SW480 (cell line): ENCODE results near the gene UCK2.

ENCODE experiments used
- DNase-seq: peaks from one replicate; pipeline ENCODE4 v3.0.0-alpha.2; 2016; ENCODE audit warnings: low spot score

The UCK2 gene

GRCh38 chr1:165834229-165834628 lies 6.8 kb downstream of the UCK2 start:
- DNase-seq = no peak

GRCh38 chr1:165834881-165835280 lies 7.5 kb downstream of the UCK2 start:
- no peak for DNase-seq

DNA sequence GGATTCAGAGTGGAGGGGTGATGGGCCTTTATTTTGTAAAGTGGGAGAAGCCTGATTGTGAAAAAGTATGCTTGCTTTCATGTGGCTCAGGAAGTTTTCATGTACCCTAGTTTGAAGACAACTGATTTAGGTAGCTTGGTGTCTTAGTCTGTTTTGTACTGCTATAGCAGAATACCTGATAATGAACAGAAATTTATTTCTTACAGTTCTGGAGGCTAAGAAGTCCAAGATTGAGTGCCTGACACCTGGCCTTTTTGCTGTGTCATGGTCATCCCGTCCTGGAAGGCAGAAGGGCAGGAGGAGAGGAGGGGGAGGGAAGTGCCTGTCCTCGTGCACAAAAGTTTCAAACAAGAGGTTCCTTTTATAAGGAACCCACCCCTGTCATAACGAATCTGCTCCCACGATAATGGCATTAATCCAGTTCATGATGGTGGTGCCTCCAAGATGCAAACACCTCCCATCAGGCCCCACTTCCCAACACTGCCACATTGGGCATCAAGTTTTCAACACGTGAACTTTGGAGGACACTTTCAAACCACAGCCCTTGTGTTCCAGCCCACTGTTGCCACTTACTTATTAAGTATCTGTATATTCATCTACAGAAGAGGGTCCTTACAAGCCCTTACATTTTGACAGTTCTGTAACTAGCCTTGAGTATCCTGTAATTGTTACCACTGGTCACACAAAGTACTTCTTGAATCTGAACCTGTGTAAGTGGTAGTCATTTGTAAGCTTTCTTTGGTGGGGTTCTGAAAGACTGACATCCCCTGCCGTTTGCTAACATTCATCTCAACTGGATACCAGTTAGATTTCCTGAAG lies 9.5 kb downstream of the UCK2 start:
- DNase-seq = no peak

- no peak for DNase-seq
These were observed 10.5 kb downstream of the UCK2 start for GRCh38 chr1:165837838-165838364.

GRCh38 chr1:165840423-165840822 lies 13.0 kb downstream of the UCK2 start:
- DNase-seq = no peak

DNA sequence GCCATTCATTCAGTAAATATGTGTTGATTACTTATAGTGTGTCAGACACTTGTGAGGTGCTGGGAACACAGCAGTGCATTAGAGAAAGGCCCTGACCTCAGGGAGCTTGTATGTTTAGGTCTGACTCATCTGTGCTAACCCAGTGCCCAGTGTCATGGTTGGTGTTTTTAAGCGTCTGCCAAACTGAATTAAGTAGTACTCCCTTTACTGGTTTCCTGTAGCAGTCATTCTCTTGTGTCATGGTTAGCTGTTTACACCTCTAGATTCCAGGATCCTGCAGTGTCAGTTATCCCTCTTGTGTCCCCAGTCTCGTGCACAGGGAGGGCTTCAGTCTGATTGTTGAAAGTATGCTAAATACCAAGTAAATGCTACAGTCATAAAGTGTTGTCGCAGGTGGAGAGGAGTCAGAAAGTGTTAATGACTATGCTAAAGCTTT lies 14.2 kb downstream of the UCK2 start:
- DNase-seq = no peak

GRCh38 chr1:165842023-165842670 lies 14.7 kb downstream of the UCK2 start:
- DNase-seq = no peak

GRCh38 chr1:165842671-165843129 lies 15.3 kb downstream of the UCK2 start:
- peak; percentile 44 for DNase-seq

GRCh38 chr1:165843304-165843703 lies 15.9 kb downstream of the UCK2 start:
- DNase-seq = no peak

- DNase-seq = no peak
These were observed 16.8 kb downstream of the UCK2 start for GRCh38 chr1:165844114-165844798.

DNA sequence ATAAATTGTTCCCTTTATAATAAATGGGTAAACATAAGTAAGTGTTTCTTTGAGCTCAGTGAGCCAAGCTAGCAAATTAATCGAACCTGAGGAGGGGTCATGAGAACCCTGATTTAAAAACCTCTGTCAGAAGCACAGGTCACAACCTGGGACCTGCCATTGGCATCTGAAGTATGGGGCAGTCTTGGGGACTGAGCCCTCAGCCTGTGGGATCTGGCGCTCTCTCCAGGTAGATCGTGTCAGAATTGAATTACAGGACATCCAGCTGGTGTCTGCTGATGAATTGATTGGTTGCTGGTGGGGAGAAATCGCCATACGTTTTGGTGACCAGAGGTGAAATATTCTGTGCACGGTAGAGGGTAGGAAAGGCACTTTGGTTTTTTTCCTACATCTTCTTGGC lies 17.5 kb downstream of the UCK2 start:
- DNase-seq = no peak

DNA sequence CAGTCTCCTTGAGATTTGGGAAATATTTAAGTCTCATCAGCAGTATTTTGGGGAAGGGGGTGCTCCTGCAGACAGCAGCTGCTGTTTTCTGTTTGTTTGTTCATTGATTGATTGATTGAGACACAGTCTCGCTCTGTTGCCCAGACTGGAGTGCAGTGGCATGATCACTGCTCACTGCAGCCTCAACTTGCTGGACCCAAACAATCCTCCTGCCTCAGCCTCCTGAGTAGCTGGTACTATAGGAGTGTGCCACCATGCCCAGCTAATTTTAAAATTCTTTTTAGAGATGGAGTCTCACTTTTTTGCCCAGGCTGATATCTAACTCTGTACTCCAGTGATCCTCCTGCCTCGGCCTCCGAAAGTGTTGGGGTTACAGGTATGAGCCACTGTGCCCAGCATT lies 18.2 kb downstream of the UCK2 start:
- DNase-seq = no peak

- DNase-seq = no peak
These were observed 18.8 kb downstream of the UCK2 start for GRCh38 chr1:165845992-165846748.

GRCh38 chr1:165847486-165847885 lies 20.1 kb downstream of the UCK2 start:
- DNase-seq = no peak

DNA sequence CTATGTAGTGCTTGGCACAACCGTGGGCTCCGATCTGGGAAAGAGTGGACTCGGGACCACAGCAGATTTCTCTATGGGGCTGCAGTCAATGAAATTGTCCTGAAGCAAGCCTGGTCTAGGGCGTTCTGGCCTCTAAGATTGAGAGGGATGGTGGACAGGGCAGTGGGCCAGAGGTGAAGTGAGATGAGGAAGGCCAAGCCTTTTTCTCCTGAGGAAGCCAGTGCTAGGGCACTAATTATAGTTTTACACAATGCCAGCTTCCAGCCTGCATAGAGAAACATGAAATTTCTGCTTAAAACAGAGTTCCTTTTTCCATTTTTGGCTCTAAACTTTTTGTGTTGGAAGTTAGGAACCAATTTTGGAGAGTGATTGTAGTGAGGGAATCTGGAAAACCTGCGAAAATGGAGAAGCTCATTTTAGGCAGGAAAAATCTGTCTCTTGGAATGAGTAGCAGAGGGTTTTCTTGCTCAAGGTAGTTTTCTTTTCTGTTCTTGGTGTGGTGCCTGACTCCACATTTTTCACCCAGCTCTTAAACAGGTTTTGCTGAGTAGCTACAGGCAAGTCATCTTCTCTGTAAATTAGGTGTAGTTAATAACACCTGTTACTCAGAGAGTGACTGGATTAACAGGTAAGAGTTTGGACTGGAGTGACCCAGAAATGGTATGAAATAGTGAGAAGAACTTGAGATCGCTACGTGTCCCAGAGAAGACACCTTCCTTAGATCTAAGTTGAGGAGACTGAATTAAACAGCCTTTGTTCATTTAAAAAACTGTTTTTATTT lies 22.1 kb downstream of the UCK2 start:
- no peak for DNase-seq

DNA sequence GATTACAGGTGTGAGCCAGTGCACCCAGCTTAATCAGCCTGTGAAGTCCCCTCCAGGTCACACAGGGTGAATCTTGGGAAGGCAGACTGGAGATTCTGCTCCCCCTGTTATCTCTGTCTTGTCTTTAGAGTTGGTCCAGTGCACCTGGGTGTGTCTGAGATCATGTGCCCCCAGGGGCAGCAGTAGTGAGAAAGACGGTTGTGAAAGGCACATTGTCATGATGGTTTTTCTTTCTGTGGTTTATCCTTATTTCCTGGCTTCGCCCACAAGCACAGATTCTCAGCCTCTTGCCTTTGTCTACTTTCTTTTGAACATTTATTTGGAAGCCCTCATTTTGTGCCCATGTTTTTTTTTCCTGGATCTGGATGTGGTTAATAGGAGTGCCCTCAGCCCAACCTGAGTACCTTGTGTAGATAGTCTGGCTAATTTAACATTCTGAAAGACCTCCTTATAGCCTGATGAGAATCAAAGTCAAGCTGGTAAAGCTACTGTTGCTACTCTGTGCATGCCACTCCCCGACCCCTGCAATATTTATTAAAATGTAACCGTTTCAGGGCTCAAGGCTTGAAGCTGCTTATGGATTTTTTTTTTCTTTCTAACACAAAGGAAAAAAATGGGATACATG lies 23.7 kb downstream of the UCK2 start:
- peak; percentile 91 for DNase-seq

GRCh38 chr1:165852871-165853270 lies 25.5 kb downstream of the UCK2 start:
- DNase-seq = no peak

DNA sequence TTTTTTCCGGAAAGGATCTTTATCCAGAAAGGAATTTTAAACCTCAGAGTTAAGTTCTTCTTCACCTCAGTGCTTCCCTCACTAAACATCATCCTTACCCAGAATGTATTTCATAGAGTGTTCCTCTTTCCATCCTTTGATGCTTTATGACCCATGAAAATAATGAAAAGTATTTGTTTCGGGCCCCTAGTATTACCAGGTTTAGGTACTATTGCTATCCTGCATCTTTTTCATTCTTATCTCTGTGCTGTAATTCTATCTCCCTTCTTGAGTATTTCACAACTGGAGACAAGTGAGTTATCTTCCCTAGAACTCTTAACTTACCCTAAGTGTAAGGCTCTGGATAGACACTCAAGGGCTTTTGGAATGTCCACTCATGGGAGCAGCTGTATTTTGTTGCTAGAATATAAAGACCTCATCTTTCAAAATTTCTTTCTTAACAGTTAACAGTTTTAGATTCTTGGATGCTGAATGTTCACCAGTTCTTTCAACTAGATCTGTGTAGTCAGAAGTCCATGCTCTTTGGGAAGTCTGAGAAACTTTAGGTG lies 26.2 kb downstream of the UCK2 start:
- DNase-seq = no peak

- peak; percentile 44 for DNase-seq
These were observed 26.9 kb downstream of the UCK2 start for GRCh38 chr1:165854101-165854845.
